ENCODE measurements around the gene CORO2B. TPM values are rescaled to one million over a fixed set of nuclear protein-coding genes. Genes with fewer than 3 reads are reported as not detected.

Gene CORO2B
- total and polyA plus RNA-seq, 8 donors: 3.0 to 27.7 (median 21.0) TPM

- H3K4me1 ChIP-seq: peaks cover 0 to 7% of the 10 kb centered on the region in 2 donors
- no peak for ATAC-seq
- H3K36me3 ChIP-seq: no peaks in the 10 kb centered on the region
- H3K27ac ChIP-seq: no peak overlapping the region
- no peaks in the 10 kb centered on the region for H3K27me3 ChIP-seq
- no peaks in the 10 kb centered on the region for H3K9me3 ChIP-seq
- intact Hi-C loops (cut with DNase I): no loop called here
- DNase-seq: no peak
- TF ChIP-seq CTCF (IDR thresholded peaks at IDR 0.05): no peak
- no peak overlapping the region for H3K4me3 ChIP-seq
Observed at GRCh38 chr15:68593828-68594532, 15.2 kb downstream of the CORO2B start.

GRCh38 chr15:68594533-68595259 lies 15.9 kb downstream of the CORO2B start:
- H3K4me3 ChIP-seq: no peak overlapping the region
- no peak overlapping the region for H3K27ac ChIP-seq
- no peaks in the 10 kb centered on the region for H3K9me3 ChIP-seq
- intact Hi-C loops (cut with DNase I): no loop called here
- no peaks in the 10 kb centered on the region for H3K36me3 ChIP-seq
- TF ChIP-seq CTCF (IDR thresholded peaks at IDR 0.05): no peak
- no peaks in the 10 kb centered on the region for H3K27me3 ChIP-seq
- H3K4me1 ChIP-seq: peaks cover 0 to 7% of the 10 kb centered on the region in 2 donors
- DNase-seq (no peak), ATAC-seq (no peak)

GRCh38 chr15:68595260-68595564 lies 16.4 kb downstream of the CORO2B start:
- no peak for TF ChIP-seq CTCF (IDR thresholded peaks at IDR 0.05)
- H3K27me3 ChIP-seq: no peaks in the 10 kb centered on the region
- H3K4me3 ChIP-seq: no peak overlapping the region
- H3K9me3 ChIP-seq: no peaks in the 10 kb centered on the region
- DNase-seq (no peak), ATAC-seq (no peak)
- intact Hi-C loops (cut with DNase I): no loop called here
- H3K36me3 ChIP-seq: no peaks in the 10 kb centered on the region
- H3K27ac ChIP-seq: peak overlapping the region in 1 of 2 donors; percentile 13
- H3K4me1 ChIP-seq: peaks cover 0 to 7% of the 10 kb centered on the region in 2 donors

GRCh38 chr15:68595761-68596160 lies 17.0 kb downstream of the CORO2B start:
- TF ChIP-seq CTCF (IDR thresholded peaks at IDR 0.05): no peak
- no peak for ATAC-seq

GRCh38 chr15:68596691-68597090 lies 17.9 kb downstream of the CORO2B start:
- DNase-seq: no peak
- Histone ChIP-seq H3K27me3 (no peaks in the 10 kb centered on the region), H3K9me3 (no peaks in the 10 kb centered on the region), H3K27ac (no peak overlapping the region), H3K4me1 (peaks cover 0 to 7% of the 10 kb centered on the region in 2 donors), H3K4me3 (no peak overlapping the region), H3K36me3 (no peaks in the 10 kb centered on the region)
- intact Hi-C loops (cut with DNase I): no loop called here
- ATAC-seq: no peak
- TF ChIP-seq CTCF (IDR thresholded peaks at IDR 0.05): no peak

More at GRCh38 chr15:68595761-68596160, 17.0 kb downstream of the CORO2B start:
- no peaks in the 10 kb centered on the region for H3K9me3 ChIP-seq
- intact Hi-C loops (cut with DNase I): no loop called here
- no peaks in the 10 kb centered on the region for H3K36me3 ChIP-seq
- H3K27ac ChIP-seq: peak overlapping the region in 1 of 2 donors; percentile 13
- H3K4me1 ChIP-seq: peaks cover 0 to 7% of the 10 kb centered on the region in 2 donors
- no peak overlapping the region for H3K4me3 ChIP-seq
- no peaks in the 10 kb centered on the region for H3K27me3 ChIP-seq
- no peak for DNase-seq
